GM18502 (cell line): ENCODE results near the gene MPV17L2.
"Not testable (repeated sequence)": the region's sequence is repeated elsewhere in the genome, so short reads cannot be mapped to it uniquely, and the experiment has no call there.

ENCODE experiments used
- ATAC-seq: cut with Tn5 transposase; IDR thresholded peaks from one replicate; pipeline ENCODE4 v1.9.1; 2021; ENCODE audit warnings: mild to moderate bottlenecking; ENCODE audit not compliant: unreplicated experiment, poor library complexity

The MPV17L2 gene

GRCh38 chr19:18185538-18185937 is 7.5 kb upstream of the MPV17L2 start:
- no peak for ATAC-seq

GRCh38 chr19:18190278-18190677 is 2.7 kb upstream of the MPV17L2 start:
- no peak for ATAC-seq

GRCh38 chr19:18191640-18192062 is 1.4 kb upstream of the MPV17L2 start:
- ATAC-seq, result no peak

- ATAC-seq, result no peak
Measured at GRCh38 chr19:18193388-18194180, 566 bp downstream of the MPV17L2 start.

GRCh38 chr19:18194181-18194530 is 1.1 kb downstream of the MPV17L2 start:
- ATAC-seq, result no peak

GRCh38 chr19:18194554-18195238 is 1.7 kb downstream of the MPV17L2 start:
- ATAC-seq, result no peak

- no peak for ATAC-seq
Measured at GRCh38 chr19:18196511-18196845, 3.5 kb downstream of the MPV17L2 start.

- ATAC-seq, result no peak
Measured at GRCh38 chr19:18197306-18197705, 4.3 kb downstream of the MPV17L2 start.

- ATAC-seq, result no peak
Measured at GRCh38 chr19:18197941-18198340, 4.9 kb downstream of the MPV17L2 start.

- ATAC-seq, result no peak
Measured at GRCh38 chr19:18198374-18198773, 5.4 kb downstream of the MPV17L2 start.

- ATAC-seq, result no peak
Measured at GRCh38 chr19:18202397-18202777, 9.4 kb downstream of the MPV17L2 start.

- ATAC-seq, result no peak
Measured at GRCh38 chr19:18202778-18203407, 9.9 kb downstream of the MPV17L2 start.

GRCh38 chr19:18203408-18203862 is 10.4 kb downstream of the MPV17L2 start:
- peak; percentile 15 for ATAC-seq

GRCh38 chr19:18203863-18204393 is 10.9 kb downstream of the MPV17L2 start, which contains the start of gene RAB3A:
Gene RAB3A (minus strand): TSS chr19:18204042. CDS start chr19:18202740, 1,302 bp downstream.
- peak; percentile 91 for ATAC-seq

- peak; percentile 15 for ATAC-seq
Measured at GRCh38 chr19:18204394-18205199, 11.6 kb downstream of the MPV17L2 start.

- ATAC-seq, result no peak
Measured at GRCh38 chr19:18205200-18205892, 12.3 kb downstream of the MPV17L2 start.

- no peak for ATAC-seq
Measured at GRCh38 chr19:18206018-18206417, 13.0 kb downstream of the MPV17L2 start.

- ATAC-seq, result no peak
Measured at GRCh38 chr19:18208098-18208951, 15.3 kb downstream of the MPV17L2 start.

GRCh38 chr19:18209912-18210311 is 16.9 kb downstream of the MPV17L2 start:
- not testable (repeated sequence) for ATAC-seq
